Bronchial epithelial cell (primary cell): ENCODE results near the gene SDHA. TPM values are rescaled to one million over a fixed set of nuclear protein-coding genes. Genes with fewer than 3 reads are reported as not detected.
"Not testable (repeated sequence)": the region's sequence is repeated elsewhere in the genome, so short reads cannot be mapped to it uniquely, and the experiment has no call there.

Source experiments
- DNase-seq: peaks from one replicate; pipeline ENCODE4 v3.0.0-alpha.2; 2010; ENCODE audit warnings: low read depth
- FAIRE-seq: peaks from 2 replicates; lab custom pipeline; 2011; peaks lifted over from hg19 to GRCh38; lab: Jason Lieb, UNC
- H3K27me3 ChIP-seq: 2 replicates; pipeline ENCODE4 v1.5.1; 2011; ENCODE audit warnings: low read length; ENCODE audit not compliant: control insufficient read depth, insufficient read depth
- H3K36me3 ChIP-seq: 2 replicates; pipeline ENCODE4 v1.5.1; 2011; ENCODE audit warnings: low read length; ENCODE audit not compliant: control insufficient read depth, insufficient read depth
- H3K4me3 ChIP-seq: 2 replicates; pipeline ENCODE4 v1.5.1; 2011; ENCODE audit warnings: mild to moderate bottlenecking, low read depth, low read length, control low read depth
- total RNA-seq: library from RNA; depleted of rRNA; stranded (reverse); fragments of >200 nt; gene quantifications from 2 replicates; pipeline ENCODE4 v1.2.1, GENCODE V29; 2014
- TF ChIP-seq, protein P1 (sequence below): IDR thresholded peaks from 2 replicates; pipeline ENCODE4 v1.5.1; 2011; ENCODE audit warnings: mild to moderate bottlenecking, moderate library complexity, low read length, control low read depth, inconsistent platforms; ENCODE audit not compliant: insufficient read depth, severe bottlenecking

The SDHA gene
- total RNA-seq, 1 donor from 2014 or later: 136 TPM

DNA sequence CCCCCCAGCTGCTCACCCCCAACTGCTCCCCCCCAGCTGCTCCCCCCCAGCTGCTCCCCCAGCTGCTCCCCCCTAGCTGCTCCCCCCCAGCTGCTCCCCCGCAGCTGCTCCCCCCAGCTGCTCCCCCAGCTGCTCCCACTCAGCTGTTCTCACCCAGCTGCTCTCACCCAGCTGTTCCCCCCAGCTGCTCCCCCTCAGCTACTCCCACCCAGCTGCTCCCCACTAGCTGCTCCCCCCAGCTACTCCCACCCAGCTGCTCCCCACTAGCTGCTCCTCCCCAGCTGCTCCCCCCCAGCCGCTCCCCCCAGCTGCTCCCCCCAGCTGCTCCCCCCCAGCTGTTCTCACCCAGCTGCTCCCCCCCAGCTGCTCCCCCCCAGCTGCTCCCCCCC lies 80.6 kb downstream of the SDHA start:
- H3K4me3 ChIP-seq: no peak overlapping the region

GRCh38 chr5:299921-300320 lies 81.8 kb downstream of the SDHA start:
- peak; percentile 89 for FAIRE-seq
- H3K4me3 ChIP-seq, DNase-seq, H3K27me3 ChIP-seq, H3K36me3 ChIP-seq: not testable (repeated sequence)

More for the DNA sequence above, 80.6 kb downstream of the SDHA start:
- H3K36me3 ChIP-seq: peaks cover 2% of the 10 kb centered on the region
- DNase-seq: no peak
- no peaks in the 10 kb centered on the region for H3K27me3 ChIP-seq
- TF ChIP-seq, protein P1, sequence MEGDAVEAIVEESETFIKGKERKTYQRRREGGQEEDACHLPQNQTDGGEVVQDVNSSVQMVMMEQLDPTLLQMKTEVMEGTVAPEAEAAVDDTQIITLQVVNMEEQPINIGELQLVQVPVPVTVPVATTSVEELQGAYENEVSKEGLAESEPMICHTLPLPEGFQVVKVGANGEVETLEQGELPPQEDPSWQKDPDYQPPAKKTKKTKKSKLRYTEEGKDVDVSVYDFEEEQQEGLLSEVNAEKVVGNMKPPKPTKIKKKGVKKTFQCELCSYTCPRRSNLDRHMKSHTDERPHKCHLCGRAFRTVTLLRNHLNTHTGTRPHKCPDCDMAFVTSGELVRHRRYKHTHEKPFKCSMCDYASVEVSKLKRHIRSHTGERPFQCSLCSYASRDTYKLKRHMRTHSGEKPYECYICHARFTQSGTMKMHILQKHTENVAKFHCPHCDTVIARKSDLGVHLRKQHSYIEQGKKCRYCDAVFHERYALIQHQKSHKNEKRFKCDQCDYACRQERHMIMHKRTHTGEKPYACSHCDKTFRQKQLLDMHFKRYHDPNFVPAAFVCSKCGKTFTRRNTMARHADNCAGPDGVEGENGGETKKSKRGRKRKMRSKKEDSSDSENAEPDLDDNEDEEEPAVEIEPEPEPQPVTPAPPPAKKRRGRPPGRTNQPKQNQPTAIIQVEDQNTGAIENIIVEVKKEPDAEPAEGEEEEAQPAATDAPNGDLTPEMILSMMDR: no peak
- FAIRE-seq: no peak

DNA sequence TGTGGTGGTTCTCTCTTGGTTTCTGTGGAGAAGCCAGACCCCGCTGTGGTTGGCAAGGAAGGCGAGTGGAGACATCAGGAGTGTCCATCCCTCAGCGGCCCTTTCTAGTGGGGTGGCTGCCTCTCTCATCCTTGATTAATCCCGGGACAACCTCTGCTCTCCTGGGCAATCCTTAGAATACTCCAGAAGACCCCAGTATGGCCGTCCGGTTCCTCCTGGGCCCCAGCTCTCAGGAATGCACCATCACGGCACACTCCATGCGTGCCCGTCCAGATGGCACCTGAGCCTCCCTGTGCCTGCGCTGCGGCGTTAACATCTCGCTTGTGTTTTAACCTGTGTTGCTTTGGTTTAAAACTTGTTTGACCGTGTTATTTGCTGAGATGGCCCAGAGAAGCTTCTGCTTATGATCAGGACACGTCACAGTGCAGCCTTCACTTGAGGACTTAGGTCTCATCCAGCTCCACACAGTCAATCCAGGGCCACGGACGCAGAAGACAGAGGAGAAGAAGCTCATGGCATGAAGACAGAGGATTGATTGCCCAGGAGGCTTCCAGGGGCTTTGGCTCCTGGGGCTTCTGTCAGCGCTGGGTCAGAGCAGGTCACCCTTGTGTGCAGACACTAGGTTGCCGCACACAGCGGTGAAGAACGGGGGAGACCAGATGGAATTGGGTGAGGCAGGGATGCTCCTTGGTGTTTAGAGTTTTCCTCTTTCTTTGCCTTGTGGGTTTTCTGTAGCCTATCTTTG lies 82.7 kb downstream of the SDHA start:
- not testable (repeated sequence) for H3K27me3 ChIP-seq, H3K36me3 ChIP-seq, FAIRE-seq, DNase-seq, H3K4me3 ChIP-seq

GRCh38 chr5:302416-302815 lies 84.3 kb downstream of the SDHA start:
- not testable (repeated sequence) for DNase-seq, FAIRE-seq, H3K4me3 ChIP-seq, H3K27me3 ChIP-seq, H3K36me3 ChIP-seq

DNA sequence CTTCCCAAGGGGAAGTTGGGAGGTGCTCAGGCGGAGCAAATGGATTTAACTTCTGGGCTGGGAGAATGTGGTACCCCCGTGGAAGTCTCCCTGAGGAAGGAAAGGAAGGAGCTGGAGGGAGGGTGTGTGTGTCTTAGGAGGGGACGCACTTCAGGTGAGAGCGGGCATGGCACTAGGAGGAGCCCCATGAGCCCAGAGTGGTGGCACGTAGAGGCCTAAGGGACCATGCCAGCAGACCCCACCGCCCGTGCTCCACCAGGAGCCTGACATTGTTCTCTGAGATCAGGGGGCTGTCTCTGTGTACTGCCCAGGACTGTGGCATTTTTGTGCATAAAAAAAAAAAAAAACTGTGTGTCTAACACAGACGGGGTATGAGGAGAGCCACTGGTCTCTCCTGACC lies 84.8 kb downstream of the SDHA start:
- TF ChIP-seq, protein P1: no peak
- FAIRE-seq: no peak
- Histone ChIP-seq H3K4me3 (no peak overlapping the region), H3K27me3 (no peaks in the 10 kb centered on the region), H3K36me3 (peaks cover 11% of the 10 kb centered on the region)
- DNase-seq: no peak

DNA sequence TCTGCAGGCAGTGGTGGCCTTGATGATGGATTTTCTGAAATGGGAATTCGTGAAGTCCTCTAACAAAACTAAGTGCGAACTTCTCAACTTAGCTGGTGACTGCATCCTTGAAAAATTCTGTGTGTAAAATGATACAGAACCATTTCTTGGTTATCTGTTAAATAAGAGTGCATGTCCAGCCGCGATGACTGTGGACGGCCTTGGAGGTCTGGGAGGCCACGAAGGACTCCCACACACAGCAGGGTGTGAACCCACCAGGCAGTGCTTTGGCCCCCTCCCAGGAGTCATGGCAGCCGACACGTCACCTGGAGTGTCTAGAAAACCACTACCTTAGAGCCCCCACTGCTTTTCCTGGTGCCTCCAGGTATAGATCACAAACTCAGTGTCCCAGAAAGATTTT lies 85.6 kb downstream of the SDHA start:
- not testable (repeated sequence) for H3K4me3 ChIP-seq, H3K27me3 ChIP-seq, DNase-seq
- peaks cover 11% of the 10 kb centered on the region for H3K36me3 ChIP-seq
- peak; percentile 96 for FAIRE-seq

DNA sequence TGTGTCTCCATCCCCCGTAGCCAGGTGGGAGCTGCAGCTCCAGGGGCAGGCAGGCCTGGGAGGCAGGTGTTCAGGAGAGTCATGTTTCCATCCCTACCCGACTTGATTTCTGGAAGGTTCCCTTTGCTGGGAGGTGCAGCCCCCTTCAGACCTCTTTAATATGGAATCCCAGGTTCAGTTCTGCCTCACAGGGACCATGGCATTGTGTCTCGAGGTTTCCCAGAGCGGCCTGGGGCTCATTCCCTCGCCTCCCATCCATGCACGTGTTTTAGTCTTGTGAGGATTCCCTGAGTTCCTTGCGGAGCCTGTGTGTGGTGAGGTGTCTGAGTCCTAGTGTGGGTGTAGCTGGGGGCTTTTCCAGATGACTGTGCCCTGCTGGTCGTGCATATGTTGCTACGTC lies 86.9 kb downstream of the SDHA start:
- H3K4me3 ChIP-seq: no peak overlapping the region
- H3K36me3 ChIP-seq: peaks cover 19% of the 10 kb centered on the region
- no peak for DNase-seq
- FAIRE-seq: no peak
- no peaks in the 10 kb centered on the region for H3K27me3 ChIP-seq
- TF ChIP-seq, protein P1: no peak

DNA sequence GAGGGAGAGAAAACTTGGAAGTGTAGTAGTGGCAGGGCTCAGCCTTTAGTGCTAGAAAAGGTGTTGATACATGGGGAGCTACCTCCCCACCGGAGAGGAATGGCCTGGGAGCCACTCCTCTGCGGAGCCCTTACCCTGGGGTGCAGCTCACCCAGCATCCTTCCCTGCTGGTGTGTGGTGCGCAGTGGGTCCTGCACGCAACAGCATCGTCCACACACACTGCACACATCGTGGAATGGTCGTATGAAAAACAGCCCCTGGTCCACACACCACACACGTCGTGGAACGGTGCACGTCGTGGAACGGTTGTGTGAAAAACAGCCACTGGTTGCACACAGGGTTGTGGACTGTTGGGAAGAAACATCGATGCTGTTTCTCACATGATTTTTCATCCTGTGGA lies 87.3 kb downstream of the SDHA start:
- FAIRE-seq (no peak), DNase-seq (no peak)
- H3K4me3 ChIP-seq: no peak overlapping the region
- TF ChIP-seq, protein P1: no peak
- peaks cover 22% of the 10 kb centered on the region for H3K36me3 ChIP-seq
- H3K27me3 ChIP-seq: no peaks in the 10 kb centered on the region
